Measurements from ENCODE around the gene ZNF688.
"Not testable (repeated sequence)": the region's sequence is repeated elsewhere in the genome, so short reads cannot be mapped to it uniquely, and the experiment has no call there.

The ZNF688 gene

DNA sequence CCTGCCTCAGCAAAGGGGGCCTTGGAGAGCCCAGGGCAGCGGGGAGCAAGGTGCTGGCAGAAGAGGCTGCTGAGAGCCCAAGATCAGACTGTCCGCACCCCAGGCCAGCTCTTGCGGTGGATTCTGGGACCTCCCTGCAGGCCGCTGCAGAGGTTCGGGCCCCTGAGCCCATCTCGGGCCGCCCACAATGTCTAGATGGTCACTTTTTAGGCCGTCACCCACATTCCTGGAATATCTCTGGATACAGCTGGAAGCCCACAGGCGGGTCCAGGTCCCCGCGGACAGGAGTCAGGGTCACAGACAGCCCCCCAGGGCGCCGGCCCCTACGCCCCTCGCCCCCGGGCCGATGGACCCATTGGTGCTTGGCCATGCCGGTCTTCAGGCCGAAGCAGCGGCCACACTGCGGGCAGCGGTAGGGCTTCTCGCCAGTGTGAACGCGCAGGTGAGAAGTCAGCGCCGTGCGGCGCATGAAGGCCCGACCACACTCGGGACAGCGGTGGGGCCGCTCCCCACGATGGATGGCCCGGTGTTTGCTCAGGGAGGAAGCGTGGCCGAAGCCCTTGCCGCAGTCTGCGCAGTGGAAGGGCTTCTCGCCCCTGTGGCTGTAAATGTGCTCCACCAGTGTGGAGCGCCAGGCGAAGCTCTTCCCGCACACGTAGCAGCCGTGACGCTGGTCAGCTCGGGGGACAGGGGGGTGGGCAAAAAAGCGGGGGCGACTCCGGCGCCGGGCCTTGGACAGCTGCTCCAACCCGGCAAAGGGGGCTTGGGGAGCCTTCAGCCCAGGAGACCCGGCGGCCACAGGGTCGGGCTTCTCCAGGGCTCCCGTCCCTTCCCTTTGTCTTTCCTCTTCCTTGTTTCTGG, 39.0 kb downstream of the ZNF688 start:
- no peak for DNase-seq

- DNase-seq = no peak
Observed at GRCh38 chr16:30530163-30531037, 41.1 kb downstream of the ZNF688 start.

DNA sequence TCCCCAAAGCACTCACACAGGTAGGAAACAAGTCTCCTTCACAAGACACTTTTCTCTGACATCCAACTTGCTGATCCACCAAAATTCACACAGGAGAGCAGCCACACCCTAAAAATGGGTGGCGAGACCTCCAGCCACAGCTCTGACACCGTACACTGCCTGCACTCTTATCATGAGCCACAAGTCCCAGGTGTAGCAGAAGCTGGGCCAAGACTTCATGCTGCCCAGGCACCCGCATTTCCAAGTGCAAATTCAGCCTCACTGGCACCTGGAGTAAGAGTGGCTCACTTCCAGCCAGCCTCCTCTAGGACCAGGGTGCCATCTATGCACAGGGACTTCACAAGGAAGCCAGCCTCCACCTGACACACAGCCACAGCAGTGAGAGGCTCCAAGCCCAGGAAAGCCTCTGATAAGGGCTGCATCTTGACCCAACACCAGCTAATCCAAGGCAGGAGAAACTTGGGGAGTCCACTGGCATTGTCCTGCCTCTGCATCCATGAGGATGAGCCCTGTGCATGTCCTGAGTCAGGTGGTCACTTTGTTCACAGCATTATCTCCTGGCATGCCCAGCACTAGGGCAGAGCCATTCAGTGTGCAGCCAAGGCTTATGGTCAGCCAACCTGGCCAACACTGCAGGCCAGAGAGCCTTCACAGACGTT, 42.6 kb downstream of the ZNF688 start:
- no peak for DNase-seq

- no peak for DNase-seq
Observed at GRCh38 chr16:30527635-30528178, 43.8 kb downstream of the ZNF688 start.

DNA sequence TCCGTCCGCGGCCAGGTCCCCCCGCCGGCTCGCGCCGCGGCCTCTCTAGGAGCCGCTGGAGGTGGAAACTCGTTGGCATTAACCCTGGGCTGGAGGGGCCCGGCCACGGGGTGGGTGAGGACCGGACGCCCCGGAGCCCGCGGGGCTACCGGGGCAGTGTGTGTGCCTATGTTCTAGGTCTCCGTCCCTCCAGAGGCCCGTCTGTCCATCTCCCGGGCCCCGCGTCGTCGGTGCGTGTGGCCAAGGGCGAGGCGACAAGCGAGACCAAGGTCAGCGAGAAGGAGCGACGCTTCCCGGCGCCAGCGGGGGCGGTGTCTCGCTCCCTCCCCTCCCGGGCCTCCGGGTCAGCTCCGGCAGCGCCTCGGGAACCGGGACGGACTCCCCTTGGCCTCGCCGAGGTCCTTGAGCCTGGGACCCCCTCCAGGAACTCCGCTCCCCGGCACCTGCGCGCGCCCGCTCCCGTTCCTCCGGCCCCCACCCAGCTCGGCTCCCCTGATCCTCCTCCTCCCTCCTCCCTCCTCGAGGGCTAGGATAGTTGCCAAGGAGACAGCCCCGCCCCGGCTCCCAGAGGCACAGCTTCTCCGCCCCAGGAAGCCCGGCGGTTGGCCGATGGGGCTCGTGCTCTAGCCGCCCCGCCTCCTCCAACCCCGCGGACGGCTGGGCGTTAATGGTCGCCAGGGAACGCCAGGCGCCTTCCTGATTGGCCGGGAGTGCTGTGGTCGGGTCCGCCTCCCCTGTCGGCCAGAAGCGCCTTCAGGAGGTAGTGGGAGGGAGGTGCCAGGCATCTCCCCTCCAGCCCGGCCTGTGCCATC, 44.5 kb downstream of the ZNF688 start:
- DNase-seq = peak; percentile 87

GRCh38 chr16:30526137-30526822, 45.2 kb downstream of the ZNF688 start, which contains the start of gene ZNF768:
TSS of gene ZNF768 (minus strand) at chr16:30526566. CDS start at chr16:30526413, 153 bp downstream.
- DNase-seq = peak; percentile 28

DNA sequence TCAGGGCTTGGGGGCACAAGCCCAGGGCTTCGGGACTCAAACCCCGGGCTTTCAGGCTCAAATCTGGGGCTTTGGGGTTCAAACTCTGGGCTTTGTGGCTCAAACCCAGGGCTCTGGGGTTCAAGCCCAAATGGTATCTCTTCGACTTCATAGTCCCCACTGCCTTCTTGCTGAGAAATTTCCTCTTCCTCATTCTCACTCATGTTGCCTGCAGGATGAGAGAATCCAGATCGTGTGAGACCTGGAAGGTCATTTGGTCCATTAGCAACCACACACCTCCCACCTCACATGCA, 45.7 kb downstream of the ZNF688 start:
- DNase-seq = no peak

DNA sequence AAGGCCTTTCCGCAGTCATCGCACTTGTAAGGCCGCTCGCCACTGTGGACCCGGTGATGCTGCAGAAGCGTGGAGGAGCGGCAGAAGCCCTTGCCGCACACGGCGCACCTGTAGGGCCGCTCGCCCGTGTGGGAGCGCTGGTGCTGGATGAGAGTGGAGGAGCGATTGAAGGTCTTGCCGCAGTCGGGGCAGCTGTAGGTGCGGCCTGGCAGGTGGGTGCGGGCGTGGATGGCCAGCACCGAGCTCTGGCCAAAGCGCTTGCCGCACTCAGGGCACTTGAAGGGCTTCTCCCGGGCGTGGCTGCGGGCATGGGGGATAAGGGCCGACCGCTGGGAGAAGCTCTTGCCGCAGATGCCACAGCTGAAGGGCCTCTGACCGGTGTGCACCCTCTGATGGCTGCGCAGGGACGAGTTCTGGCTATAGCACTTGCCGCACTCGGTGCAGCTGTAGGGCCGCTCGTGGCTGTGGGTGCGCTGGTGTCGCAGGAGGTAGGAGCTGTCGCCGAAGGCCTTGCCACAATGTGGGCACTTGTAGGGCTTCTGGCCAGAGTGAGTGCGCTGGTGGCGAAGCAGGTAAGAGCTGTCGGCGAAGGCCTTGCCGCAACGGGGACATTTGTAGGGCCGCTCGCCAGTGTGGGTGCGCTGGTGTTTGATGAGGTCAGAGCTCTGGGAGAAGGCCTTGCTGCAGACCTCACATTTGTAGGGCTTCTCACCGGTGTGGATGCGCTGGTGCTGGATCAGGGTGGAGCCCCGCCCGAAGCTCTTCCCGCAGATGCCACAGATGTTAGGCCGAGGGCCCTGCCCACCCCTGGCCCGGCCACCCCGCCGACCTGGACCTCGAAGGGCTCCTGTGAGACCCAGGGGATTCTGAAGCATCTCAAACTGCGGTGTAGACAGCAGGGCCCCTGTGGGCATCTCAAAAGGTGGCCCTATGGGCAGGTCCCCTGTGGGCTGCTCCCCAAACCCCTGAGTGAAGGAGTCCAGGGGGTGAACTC, 46.6 kb downstream of the ZNF688 start:
- no peak for DNase-seq

DNA sequence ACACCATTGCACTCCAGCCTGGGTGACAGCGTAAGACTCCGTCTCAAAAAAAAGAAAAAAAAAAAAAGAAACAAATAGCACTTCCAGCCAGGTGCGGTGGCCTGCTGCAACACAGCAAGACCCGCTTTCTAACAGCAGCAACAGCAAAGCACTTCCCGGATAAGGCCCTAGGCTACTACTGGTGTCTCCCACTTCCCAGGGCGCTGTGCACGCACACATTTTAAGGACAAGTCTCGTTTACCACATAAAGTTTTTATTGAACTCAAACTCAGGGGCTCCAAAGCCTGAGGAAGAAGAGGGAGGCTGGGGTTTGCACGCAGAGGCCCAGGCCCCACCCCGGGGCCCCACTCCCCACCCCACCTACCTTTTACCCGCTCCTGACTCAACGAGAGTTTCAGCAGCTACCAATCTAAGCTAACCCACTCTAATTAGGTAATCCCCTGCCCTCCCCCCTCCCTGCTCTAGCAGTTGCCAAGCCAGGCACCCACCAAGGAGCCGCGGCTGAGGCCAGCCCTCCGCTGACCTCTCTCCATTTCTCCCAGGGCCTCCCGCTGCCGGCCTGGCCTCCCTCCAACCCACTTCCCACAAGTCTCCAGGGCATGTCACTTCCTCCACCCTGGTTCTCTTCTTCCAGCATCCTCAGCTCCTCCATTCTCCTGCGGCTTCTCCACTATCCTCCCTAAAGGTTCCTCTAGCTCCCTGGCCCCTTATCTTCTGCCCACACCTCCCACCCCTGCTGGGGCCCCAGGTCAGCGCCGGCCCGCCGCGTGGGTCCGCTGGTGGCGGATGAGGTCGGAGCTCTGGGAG, 47.5 kb downstream of the ZNF688 start:
- no peak for DNase-seq

DNA sequence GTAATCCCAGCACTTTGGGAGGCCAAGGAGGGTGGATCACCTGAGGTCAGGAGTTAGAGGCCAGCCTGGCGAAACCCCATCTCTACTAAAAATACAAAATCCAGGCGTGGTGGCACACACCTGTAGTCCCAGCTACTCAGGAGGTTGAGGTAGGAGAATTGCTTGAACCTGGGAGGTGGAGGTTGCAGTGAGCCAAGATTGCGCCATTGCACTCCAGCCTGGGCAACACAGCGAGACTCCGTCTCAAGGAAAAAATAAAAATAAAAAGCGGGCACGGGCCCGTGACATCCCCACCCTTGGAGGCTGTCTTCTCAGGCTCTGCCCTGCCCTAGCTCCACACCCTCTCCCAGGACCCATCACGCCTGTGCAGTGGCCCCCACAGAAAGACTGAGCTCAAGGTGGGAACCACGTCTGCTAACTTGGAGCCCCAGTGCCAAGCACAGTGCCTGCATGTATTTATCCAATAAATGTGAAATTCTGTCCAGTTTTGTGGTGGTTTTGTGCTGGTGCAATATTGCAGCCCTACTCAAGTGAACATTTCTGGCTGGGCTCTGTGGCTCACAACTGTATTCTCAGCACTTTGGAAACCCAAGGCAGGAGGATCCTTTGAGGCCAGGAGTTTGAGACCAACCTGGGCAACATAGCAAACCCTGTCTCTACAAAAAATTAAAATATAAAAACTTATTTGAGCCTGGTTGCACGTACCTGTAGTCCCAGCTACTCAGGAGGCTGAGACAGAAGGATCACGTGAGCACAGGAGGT, 48.6 kb downstream of the ZNF688 start:
- DNase-seq = not testable (repeated sequence)

DNA sequence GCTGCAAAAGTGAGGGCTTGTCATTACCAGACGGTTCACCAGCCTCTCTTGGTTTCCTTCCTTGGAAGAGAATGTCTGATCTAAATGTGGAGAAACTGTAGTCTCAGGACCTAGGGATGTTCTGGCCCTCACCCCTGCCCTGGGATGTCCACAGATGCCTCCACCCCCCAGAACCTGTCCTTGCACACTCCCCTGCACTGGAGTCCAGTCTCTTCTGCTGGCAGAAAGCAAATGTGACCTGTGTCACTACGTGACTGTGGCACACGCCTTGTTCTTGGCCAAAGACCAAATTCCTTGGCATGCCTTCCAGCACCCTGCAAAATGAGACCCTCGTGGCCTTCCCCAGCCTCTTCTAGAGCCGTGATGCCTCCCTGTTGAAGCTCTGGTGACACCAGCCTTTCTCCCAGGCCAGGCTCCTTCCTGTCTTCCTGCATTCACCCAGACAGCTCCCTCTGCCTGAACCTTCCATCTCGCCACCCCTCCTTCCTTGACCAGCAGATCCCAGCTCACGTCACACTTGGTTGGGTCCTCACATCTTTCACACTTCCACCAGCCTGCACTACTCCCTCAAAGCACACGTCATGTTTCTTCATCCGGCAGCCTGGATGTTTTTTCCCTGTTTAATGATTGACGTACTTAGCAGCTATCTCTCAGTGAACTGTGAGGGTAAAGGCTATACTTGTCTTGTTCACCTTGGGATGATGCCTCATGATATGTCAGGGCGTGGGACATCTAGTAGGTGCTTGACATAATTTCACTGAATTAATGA, 49.5 kb downstream of the ZNF688 start:
- DNase-seq = no peak

DNA sequence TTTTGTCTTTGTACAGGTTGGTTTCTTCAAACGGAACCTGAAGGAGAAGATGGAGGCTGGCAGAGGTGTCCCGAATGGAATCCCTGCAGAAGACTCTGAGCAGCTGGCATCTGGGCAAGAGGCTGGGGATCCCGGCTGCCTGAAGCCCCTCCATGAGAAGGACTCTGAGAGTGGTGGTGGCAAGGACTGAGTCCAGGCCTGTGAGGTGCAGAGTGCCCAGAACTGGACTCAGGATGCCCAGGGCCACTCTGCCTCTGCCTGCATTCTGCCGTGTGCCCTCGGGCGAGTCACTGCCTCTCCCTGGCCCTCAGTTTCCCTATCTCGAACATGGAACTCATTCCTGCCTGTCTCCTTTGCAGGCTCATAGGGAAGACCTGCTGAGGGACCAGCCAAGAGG, 50.0 kb downstream of the ZNF688 start:
- DNase-seq = no peak

Data from activated CD8-positive, alpha-beta memory T cell treated with anti-CD3 and anti-CD28 coated beads, Interleukin-2, amount 50 U/mL, for 4 hours (primary cell).